SW480 (cell line): ENCODE measurements around the gene KIF14.
"Not testable (repeated sequence)": the region's sequence is repeated elsewhere in the genome, so short reads cannot be mapped to it uniquely, and the experiment has no call there.

ENCODE experiments used
- DNase-seq: peaks from one replicate; pipeline ENCODE4 v3.0.0-alpha.2; 2016; ENCODE audit warnings: low spot score

KIF14 gene

DNA sequence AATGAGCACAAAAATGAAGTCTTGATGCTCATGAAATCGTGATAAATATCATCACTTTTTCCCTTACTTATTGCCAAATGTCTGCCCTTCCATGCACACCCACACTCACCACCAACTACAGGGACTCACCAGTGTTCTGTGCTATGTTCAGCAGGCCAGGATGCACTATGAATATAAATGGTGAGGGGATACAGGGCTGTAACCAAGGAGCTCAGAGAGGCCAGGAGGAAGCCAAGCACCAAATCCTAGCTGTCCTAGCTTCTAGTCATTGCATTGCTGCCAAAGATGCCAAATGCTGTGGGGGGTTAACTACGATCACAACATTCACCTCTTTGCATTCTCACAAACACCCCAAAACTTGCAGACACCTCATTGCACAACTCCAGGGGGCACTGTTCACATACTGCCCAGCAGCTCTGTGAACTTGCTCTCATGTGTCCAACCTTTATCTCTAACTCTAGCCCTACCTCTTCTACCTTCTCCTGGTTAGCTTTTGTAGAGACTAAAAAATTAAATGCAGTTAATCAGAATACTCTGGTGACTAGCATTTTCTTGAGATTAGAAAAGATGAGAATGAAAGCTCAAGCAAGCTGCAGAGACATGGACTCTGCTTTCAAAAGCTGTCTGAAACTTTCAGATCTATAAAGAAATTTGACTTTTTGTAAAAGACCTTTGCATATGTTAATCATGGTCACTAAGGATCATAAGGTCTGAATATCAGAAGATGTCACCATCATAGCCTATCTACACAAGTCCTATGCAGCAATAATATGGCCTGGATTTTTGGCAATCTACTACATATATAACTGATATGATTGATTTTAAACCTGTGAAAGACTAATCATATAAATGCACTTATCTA, 13.9 kb upstream of the KIF14 start:
- DNase-seq = no peak

DNA sequence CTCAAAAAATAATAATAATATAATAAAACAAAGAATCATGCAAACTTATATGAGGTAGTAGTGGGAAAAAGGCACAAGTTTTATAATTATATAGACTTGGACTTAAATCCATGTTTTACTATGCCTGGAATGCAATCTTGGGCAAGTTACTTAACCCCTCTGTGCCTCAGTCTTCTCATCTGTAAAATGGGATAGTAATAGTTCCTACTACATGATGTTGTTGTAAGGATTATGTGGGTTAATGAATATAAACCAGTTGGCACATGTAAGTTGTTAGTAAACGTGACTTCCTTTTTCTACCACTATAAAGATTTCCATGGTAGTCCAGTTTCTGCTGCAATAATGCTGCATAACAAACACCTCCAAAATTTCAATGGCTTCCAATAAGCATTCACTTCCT, 10.8 kb upstream of the KIF14 start:
- DNase-seq = no peak

DNA sequence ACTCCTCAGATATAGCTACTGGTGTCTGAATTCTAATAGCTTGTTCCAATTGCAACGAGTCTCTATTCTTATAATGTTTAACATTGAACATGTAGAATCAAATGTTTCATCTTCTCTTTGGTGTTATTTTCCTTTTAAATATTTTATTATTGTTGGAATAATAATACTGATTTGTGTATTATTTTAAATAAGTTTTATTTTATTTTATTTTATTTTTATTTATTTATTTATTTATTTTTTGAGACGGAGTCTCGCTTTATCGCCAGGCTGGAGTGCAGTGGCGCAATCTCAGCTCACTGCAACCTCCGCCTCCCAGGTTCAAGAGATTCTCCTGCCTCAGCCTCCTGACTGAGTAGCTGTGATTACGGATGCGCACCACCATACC, 10.0 kb upstream of the KIF14 start:
- not testable (repeated sequence) for DNase-seq

DNA sequence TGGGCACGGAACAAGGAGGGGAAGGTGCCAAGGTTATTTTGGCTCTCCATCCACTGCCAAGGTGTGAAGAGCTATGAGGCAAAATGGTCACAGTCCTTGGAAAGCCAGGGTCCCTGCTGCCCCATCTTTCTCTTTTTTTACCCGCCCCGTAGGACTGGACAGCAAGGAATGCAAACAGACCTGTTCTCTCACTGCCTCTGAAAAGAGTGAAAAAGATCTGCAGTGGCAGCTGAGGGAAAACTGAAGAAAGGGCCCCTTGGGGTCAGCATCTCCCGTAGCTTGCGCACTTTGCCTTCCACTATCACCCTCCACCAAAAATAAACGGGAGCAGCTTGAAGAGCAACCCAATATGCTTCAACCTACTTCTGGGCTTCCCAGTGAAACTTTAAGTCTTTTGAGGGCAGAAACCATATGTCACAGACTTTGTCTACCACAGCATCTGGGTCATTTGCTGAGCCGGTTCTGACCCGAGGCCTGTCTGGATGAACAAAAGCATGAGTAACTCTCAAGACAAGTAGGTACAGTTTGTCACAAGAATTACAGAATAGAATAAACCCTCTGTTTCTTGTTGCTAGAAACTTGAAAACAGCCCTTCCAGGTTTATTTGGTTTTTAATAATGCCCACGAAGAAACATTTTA, 9.4 kb upstream of the KIF14 start:
- DNase-seq = no peak

DNA sequence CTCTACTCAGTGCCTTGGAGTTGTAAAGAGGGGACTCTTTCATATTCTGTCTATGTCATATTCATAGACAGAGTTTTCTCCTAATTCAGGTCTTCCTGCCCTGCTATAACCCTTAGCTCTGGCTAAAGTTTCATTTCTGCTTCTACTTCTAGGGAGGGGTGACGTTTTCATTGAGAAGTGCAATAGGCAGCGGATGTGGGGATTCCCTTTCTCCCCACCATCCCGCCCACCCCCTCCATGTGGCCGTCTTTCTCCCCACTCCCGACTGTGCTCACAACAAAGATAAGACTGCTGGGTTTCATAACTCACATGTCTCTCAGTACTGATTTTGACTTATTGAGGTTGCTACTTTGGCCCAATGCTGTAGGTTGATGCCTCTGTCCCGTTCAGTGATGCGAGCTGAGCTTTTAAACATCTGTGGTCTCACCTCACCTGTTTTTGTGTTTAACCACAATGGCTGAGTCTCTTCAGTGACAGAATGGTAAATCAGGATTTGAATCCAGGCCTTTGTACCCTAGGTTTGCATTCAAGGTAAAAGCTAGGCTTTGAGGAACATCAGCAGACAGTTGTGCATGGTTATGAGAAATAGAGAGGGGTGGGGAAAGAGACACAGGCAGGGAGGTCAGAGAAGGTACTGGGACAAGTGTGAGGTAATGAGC, 7.8 kb upstream of the KIF14 start:
- no peak for DNase-seq

DNA sequence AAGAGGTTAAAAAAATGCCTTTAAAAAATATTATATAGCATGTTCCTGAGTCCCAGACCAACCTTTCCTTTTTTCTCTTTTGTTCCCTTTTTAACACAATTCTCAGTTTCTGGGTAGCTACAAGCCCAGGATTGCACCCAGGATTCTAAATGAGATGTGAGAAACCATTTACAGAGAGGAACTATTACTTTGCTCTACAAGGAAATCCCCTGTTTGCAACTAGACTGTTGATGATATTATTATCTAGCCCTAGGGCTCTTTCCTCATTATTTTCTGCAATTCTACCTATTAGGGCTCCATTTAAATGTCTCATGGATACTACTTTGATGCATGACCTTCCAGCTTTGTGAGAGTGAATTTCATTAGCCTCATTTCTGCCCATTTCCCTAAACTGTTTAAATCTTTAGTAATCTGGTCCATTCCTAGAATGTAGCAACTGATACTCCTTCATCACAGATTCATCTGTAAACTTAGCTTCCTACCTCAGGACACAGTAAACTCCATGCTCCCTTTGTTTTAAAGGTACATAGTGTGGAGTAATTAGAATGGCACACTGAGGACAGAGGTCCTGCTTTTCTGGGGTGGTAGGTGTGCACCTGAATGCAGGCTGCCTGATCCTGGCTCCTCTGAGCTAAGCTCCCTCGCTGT, 7.1 kb upstream of the KIF14 start:
- no peak for DNase-seq

DNA sequence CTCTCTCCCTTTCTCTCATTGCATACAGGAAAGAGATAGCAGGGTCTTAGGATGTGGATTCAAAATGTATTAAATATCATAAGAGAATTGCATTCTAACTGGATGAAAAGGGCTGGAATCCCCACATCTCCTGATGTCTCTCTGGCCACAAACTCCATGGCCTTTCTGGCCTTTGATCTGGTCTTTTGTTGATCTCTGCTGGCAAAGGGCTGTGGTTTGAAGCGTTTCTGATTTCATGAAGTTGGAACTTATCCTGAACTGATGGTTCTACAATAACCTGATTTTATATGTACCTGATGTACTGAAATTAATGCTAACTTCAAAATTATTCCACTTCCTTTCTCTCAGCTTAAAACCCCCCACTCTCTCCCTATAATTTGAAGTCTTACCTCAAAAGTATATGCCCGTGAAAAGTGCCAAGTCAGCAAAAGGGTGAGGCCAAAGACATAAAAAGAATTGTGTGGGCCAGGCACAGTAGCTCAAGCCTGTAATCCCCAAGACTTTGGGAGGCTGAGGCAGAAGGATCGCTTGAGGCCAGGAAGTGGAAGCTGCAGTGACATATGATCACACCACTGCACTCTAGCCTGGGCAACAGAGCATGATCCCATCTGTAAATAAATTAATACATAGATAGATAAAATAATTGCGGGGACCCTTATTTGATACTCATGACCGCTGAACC, 6.4 kb upstream of the KIF14 start:
- DNase-seq = peak; percentile 26

DNA sequence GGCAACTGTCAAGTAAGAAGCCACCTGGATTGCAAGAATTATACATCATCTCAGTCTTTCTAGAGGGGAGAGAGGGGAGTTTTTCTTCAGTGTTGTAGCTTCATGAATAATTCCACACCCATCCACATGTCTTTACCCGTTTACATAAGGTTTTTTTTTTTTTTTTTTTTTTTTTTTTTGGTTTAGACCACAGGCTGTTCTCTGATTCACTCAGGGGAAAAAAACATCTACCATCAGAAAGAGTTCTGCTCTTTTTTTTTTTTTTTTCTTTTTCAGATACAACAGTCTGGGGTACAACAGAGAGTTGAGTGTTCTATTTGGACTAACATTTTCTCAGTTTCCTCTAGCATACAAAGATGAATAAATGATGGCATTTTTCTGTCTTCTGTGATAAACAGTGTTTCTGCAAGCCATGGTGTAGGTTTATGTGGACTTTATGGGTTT, 4.9 kb upstream of the KIF14 start:
- DNase-seq = peak; percentile 54

DNA sequence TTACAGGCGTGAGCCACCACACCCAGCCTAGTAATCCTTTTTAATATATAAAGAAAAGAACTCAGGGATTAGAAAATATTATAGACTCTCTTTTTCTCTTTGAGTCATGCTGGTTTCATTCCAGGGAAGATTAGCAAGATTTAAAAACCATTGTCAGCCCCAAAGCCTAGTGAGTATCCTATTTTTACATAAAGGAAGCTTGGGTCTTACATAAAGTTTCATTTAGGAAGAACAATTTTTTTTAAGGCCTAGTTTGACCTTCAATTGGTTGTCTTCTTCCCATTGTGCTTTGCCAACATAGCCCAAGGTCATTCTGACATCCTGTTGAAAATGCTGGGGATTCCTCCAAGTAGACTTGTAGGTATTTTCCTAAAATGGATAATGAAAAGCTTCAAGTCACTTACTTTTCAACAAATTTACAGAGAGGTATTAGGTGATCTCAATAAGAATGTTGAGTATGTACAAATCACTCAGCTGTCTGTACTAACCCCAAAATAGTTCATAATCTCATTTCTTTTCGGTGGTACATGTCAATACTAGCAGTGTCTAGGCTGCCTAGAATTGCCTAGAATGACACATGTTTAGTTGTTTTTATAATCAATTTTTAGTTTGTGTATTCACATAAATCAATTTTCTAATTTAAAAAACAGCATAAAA, 4.3 kb upstream of the KIF14 start:
- no peak for DNase-seq

DNA sequence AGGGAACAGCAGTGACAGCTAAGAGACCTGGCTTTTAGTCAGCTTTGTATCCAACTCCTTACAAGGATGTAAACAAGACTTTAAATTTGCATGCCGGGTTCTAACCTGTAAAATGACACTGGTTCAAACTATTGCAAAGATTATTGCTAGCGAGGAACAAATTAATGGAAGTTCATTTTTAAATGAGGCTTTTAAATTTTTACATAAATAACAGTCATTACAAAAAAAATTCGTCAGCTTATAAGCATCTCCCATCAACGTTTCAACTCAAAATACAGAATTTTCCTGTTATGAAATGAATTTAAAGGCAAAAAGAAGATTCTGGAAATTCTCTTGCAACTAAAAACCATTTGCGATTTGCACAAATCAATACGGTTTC, 668 bp downstream of the KIF14 start:
- no peak for DNase-seq

DNA sequence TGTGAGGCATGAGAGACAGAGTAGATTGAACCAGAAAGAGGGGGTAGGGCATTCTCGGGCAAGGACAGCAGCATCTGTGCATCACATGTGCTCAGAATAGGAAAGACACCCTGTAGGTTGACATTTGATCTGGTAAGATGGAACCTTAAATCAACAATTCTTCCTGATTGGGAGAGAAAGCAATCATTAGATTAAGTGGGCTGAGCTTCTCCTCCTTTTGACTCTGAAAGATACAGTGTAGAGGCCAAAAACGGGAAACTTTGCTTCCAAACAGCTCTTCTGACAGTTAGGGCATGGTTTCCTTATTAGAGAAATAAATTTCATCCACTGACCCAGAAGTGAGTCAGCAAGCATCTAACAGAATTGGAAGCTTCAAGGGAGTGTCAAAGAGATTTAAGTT, 9.7 kb downstream of the KIF14 start:
- DNase-seq = no peak

DNA sequence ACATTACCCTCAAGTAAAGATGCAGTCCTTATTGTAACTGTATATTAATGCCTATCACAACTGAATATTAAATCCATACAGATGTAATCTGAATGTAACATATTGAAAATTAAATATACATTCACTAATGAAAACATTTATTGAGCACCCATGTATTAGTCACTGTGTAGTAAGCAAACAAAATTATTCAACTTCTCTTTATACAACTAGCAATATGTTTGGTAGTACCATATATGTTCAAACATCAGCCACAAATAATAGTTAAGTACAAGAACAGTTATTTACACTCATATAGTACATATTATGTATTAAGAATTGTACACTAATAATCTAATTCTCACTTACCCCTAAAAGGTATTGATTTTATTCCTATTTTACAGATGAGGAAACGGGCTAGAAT, 17.9 kb downstream of the KIF14 start:
- DNase-seq = no peak

DNA sequence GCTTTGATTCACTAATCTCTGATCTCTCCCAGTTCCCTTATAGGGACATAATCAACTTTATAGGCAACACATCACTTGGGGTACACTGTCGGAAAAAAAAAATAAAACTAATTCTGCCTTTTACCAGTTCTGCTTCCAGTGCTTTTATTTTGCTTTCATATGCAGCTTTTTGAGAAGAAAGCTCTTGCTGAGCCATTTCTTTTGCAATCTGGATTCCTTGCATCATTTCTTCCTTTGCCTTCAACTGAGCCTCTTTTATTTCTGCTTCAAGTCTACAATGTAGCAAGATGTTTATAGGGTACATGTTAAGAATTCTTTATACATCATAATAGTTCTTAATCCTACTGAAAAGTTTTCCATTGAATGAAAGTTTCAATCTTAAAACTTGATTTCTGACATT, 30.6 kb downstream of the KIF14 start:
- DNase-seq = no peak

DNA sequence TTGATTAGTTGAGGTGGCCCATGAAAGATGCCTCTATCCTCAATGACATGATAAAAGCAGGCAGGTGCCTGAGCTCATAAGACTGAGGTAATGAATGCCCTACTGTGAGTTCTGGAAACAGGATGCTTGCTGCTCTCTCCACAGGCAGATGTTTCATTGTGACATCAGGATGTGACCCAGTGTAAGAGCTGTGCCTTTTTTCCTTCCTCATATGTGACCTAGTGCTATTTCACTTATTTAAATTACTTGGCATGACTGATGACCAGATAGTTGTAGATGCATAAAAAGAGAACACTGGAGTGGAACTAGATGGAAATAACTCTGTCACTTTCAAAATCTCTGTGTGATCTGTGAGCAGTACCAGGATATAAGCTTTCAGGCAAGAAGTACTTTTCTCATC, 31.9 kb downstream of the KIF14 start:
- DNase-seq = no peak

DNA sequence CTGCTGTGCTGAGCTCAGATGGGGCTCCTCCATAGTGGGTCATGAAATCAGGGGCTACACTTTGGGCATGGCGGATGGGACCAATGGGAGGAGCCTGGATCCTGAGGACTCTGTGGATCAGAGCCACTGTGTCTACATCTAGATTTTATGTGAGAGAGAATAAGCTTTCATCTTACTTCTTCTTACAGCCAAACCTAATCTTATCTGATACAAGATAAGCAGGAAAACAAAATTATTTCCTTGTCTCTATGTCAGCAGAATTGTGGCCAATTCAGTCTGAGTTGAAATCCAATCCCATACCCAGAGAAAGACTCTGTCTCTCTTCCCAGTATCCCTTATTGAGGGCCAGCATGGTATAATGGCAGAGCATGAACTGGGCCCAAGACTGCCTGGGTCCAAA, 56.2 kb downstream of the KIF14 start:
- no peak for DNase-seq

DNA sequence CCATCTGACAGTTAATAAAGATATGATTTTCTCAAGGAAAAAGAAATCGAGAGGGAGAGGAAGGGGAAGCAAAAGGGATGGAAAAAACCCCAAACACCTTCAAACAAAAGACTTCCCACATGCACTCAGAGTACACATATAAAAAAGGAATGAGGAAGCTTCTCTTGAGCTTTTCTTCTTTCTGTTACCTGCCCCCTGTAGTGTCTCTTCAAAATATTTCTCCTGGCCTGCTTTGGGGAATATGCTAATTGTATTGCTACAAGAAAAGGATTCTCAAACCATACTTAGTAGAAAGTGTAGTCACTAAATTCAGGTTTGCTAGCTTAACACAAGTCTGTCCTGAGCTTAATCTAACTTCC, 58.7 kb downstream of the KIF14 start:
- DNase-seq = no peak

DNA sequence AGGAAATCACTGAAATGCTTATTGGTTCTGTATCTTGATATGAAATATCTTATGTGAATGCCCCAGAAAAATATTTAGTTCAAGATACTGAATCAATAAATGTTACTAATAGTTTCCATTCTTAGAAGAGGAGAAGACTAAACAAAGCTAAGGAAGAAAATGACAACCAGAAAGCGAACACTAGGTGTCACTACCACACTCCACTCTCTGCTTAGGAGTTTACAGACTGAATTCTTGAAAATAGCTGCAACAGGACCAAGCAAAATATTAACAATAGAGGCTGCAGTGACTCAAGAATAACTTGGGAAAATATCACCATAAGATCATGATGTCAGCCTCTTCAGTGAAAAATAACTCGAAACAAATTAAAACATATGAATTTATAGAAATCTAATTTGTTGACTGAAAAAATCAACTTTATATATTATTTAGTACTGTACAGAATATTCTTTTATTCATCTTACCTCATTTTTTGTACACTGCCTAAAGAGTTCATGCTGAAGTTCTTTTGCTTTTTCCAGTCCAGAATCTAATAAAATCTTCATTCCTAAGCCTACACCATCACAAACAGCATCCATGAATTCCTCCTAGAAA, 61.6 kb downstream of the KIF14 start:
- DNase-seq = peak; percentile 42

DNA sequence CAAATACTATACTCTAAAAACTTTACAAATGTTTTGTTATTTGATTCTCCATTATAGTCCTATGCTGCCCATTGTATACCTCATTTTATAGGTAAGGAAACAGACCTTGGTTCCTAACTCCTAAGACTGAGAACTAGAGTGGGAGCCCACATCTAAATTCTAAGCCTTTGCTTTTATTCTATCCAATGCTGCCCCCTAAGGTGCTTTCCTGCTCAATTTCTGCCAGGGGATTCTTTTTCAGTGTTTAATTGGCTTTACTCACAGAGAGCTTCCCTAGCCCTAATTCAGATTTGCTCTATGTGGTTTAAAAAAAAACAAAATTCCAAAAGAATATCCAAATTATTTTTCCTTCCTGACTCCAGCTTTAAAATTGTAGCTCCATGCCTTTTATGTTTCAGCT, 64.5 kb downstream of the KIF14 start:
- no peak for DNase-seq

DNA sequence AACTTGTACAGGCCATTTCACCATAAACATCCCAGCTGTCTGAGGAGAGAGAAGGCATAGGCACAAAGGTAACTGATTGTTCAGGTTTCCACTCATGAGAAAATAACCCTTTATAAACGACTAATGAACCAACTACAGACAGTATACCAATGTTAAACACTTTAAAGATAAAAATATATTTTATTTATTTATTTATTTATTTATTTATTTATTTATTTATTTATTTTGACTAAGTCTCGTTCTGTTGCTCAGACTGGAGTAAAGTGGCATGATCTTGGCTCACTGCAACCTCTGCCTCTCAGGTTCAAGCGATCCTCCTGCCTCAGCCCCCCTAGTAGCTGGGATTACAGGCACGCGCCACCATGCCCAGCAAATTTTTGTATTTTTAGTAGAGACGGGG, 67.8 kb downstream of the KIF14 start:
- DNase-seq = not testable (repeated sequence)

DNA sequence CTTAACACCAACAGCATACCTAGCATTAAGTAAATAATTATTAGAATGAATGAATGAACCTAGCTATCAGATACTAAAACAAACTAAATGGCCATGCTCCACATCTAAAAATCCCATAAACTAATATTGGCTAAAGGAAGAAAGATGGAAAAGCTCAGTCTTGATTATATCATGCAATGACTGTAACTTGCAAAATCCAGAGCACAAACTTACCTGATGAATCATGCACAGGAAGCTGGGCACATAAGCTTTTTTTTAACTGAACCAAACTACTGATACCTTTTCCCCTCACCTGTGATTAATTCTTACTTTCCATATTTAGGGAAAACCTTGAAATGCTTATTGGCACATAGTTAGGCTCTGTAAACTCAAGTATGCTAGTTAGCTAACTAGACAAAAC, 70.2 kb downstream of the KIF14 start:
- no peak for DNase-seq

DNA sequence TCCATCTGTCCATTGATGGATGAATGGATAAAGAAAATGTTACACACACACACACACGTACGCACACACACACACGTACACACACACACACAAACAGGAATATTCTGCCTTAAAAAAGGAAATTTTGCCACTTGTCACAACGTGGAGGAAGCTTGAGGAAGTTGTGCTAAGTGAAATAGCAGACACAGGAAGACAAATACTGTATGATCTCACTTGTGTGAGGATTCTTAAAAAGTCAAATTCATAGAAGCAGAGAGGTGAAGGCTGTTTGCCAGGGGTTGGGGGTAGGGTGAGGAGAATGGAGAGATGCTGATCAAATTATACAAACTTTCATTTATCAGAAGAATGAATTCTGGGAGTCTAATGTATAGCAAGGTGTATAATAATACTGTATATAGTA, 73.2 kb downstream of the KIF14 start:
- no peak for DNase-seq
